ENCODE data around the gene SRSF4. TPM values are rescaled to one million over a fixed set of nuclear protein-coding genes. Genes with fewer than 3 reads are reported as not detected.
A peak's percentile ranks its signal among the peaks of the same experiment; 100 is the strongest.
"Not testable (repeated sequence)": the region's sequence is repeated elsewhere in the genome, so short reads cannot be mapped to it uniquely, and the experiment has no call there.

SRSF4 gene
- total and polyA plus RNA-seq, 7 experiments from 2014 or later, result 76.1 to 123 (median 79.9) TPM

DNA sequence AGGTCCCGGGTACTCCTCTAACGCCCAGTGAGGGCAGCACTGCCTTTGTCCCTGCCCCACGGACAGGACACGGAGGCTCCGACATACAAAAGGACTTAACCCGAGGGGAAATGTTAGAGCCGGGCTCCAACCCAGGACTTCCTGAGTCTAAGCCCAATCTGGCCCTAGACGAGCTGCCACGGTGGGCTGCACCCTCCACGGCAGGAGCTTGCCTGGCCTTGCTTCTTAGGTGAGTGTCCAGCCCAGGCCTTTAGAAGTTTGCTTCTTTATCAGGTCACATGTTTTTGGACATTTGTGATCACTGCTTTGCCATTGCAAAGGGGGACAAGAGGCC, 47.0 kb downstream of the SRSF4 start:
- peaks cover 0 to 4% (median 0%) of the 10 kb centered on the region in 7 donors for H3K4me1 Mint-ChIP-seq
- no peaks in the 10 kb centered on the region for H3K4me1 ChIP-seq (ENCODE audit: control insufficient read depth in 2 of 2, insufficient read depth in 2 of 2, low read length in 2 of 2)
- H3K36me3 Mint-ChIP-seq, result no peaks in the 10 kb centered on the region
- intact Hi-C loops (cut with micrococcal nuclease), result no loop called here
- no peak for DNase-seq
- H3K36me3 ChIP-seq (ENCODE audit: control insufficient read depth in 2 of 3, insufficient read depth in 3 of 3, low read length in 3 of 3), result no peaks in the 10 kb centered on the region
- peaks cover 0 to 16% (median 4%) of the 10 kb centered on the region in 5 donors for H3K27me3 Mint-ChIP-seq
- H3K9me3 ChIP-seq (ENCODE audit: control insufficient read depth in 2 of 3, low read length in 3 of 3), result no peaks in the 10 kb centered on the region
- no peaks in the 10 kb centered on the region for H3K9me3 Mint-ChIP-seq
- ATAC-seq, result no peak
- H3K4me3 ChIP-seq (ENCODE audit: low read length), result no peak overlapping the region
- H3K27ac Mint-ChIP-seq, result peak overlapping the region in 1 of 9 donors; percentile 2
- CTCF ChIA-PET, result no interaction called here
- H3K27ac ChIP-seq (ENCODE audit: low read depth, low read length), result no peak overlapping the region
- H3K27me3 ChIP-seq (ENCODE audit: control insufficient read depth in 2 of 2, insufficient read depth in 2 of 2, low read length in 2 of 2), result no peaks in the 10 kb centered on the region
- POLR2A ChIA-PET, result no interaction called here
- H3K4me3 Mint-ChIP-seq, result peak overlapping the region in 1 of 10 donors; percentile 44

DNA sequence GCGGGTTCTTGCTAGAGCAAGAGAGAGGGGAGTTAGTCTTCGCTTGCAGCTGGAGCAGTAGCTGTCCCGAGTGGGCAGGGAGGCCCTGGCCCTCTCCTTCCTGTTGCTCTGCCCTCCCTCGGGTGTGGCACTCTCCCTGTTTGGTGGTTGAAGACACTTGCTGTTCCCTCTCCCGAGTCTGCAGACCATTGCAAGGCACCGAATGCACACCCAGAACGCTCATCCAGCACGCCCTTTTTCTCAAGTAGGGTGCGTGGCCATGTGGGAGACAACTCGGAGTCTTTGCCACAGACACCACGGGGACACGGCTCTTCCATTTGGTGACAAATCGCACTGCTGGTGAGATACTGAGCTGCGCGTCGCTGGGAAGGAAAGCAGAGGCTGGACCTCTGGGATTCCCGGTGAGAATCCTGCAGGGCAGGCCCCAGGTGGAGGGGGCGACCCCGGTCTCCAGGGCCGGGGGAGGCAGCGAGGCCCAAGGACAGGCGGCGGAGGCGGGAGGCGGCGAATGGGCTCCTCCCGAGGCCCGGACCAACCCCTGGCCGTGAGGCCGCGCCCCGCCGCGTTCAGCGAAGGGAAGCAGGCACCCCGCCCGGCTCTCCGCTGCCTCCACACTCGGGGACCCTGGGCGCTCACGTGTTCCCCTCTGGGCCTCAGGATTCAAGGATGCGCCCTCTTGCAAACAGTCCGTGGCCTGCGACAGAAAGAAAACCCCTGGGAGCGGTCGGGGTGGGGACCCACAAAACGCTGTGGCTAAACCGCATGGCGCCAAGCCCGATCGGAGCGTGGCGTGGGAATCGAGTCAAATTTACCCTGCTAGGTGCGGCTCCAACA, 47.6 kb downstream of the SRSF4 start:
- peak overlapping the region in 4 of 10 donors; percentile 15 to 57 (median 37) for H3K4me3 Mint-ChIP-seq
- H3K27ac Mint-ChIP-seq, result no peak overlapping the region
- ChIA-PET POLR2A (interaction anchor here (0.6 kb wide), 1 partner anchor 70 kb away, joined by 3 read pairs; no protein-coding TSS in a partner anchor), CTCF (no interaction called here)
- ATAC-seq, result no peak
- H3K9me3 Mint-ChIP-seq, result no peaks in the 10 kb centered on the region
- H3K27ac ChIP-seq (ENCODE audit: low read depth, low read length), result no peak overlapping the region
- intact Hi-C loops (cut with micrococcal nuclease), result no loop called here
- H3K27me3 ChIP-seq (ENCODE audit: control insufficient read depth in 2 of 2, insufficient read depth in 2 of 2, low read length in 2 of 2), result no peaks in the 10 kb centered on the region
- no peaks in the 10 kb centered on the region for H3K4me1 ChIP-seq (ENCODE audit: control insufficient read depth in 2 of 2, insufficient read depth in 2 of 2, low read length in 2 of 2)
- no peaks in the 10 kb centered on the region for H3K36me3 Mint-ChIP-seq
- H3K36me3 ChIP-seq (ENCODE audit: control insufficient read depth in 2 of 3, insufficient read depth in 3 of 3, low read length in 3 of 3), result no peaks in the 10 kb centered on the region
- DNase-seq, result no peak
- H3K9me3 ChIP-seq (ENCODE audit: control insufficient read depth in 2 of 3, low read length in 3 of 3), result no peaks in the 10 kb centered on the region
- peaks cover 0 to 4% (median 0%) of the 10 kb centered on the region in 7 donors for H3K4me1 Mint-ChIP-seq
- H3K4me3 ChIP-seq (ENCODE audit: low read length), result no peak overlapping the region
- H3K27me3 Mint-ChIP-seq, result peaks cover 0 to 16% (median 4%) of the 10 kb centered on the region in 5 donors

- H3K9me3 Mint-ChIP-seq; DNase-seq; POLR2A ChIA-PET; H3K4me1 Mint-ChIP-seq; H3K4me3 Mint-ChIP-seq; intact Hi-C loops (cut with micrococcal nuclease); H3K27ac Mint-ChIP-seq; H3K36me3 ChIP-seq (ENCODE audit: control insufficient read depth in 2 of 3, insufficient read depth in 3 of 3, low read length in 3 of 3); H3K27ac ChIP-seq (ENCODE audit: low read depth, low read length); H3K9me3 ChIP-seq (ENCODE audit: control insufficient read depth in 2 of 3, low read length in 3 of 3); H3K4me1 ChIP-seq (ENCODE audit: control insufficient read depth in 2 of 2, insufficient read depth in 2 of 2, low read length in 2 of 2); H3K27me3 ChIP-seq (ENCODE audit: control insufficient read depth in 2 of 2, insufficient read depth in 2 of 2, low read length in 2 of 2); ATAC-seq; H3K4me3 ChIP-seq (ENCODE audit: low read length); H3K36me3 Mint-ChIP-seq; CTCF ChIA-PET: not testable (repeated sequence)
- peaks cover under 1 to 26% (median 7%) of the 10 kb centered on the region in 5 donors for H3K27me3 Mint-ChIP-seq
These were observed 50.6 kb downstream of the SRSF4 start for GRCh38 chr1:29131056-29131455.

- Mint-ChIP-seq H3K9me3 (peaks cover 0 to 2% (median 0%) of the 10 kb centered on the region in 11 donors), H3K4me1 (peaks cover 3 to 12% (median 8%) of the 10 kb centered on the region in 7 donors), H3K36me3 (no peaks in the 10 kb centered on the region), H3K27ac (no peak overlapping the region), H3K27me3 (peaks cover 9 to 30% (median 17%) of the 10 kb centered on the region in 5 donors), H3K4me3 (no peak overlapping the region)
- no peak overlapping the region for H3K4me3 ChIP-seq (ENCODE audit: low read length)
- no peaks in the 10 kb centered on the region for H3K4me1 ChIP-seq (ENCODE audit: control insufficient read depth in 2 of 2, insufficient read depth in 2 of 2, low read length in 2 of 2)
- ATAC-seq (no peak), DNase-seq (no peak)
- H3K27me3 ChIP-seq (ENCODE audit: control insufficient read depth in 2 of 2, insufficient read depth in 2 of 2, low read length in 2 of 2), result no peaks in the 10 kb centered on the region
- intact Hi-C loops (cut with micrococcal nuclease), result no loop called here
- POLR2A ChIA-PET, result interaction anchor here (0.9 kb wide), 1 partner anchor 230 kb away, joined by 3 read pairs; no protein-coding TSS in a partner anchor
- no peaks in the 10 kb centered on the region for H3K9me3 ChIP-seq (ENCODE audit: control insufficient read depth in 2 of 3, low read length in 3 of 3)
- CTCF ChIA-PET, result interaction anchor here (1.1 kb wide), 1 partner anchor 395 kb away, joined by 4 read pairs; no protein-coding TSS in a partner anchor
- no peaks in the 10 kb centered on the region for H3K36me3 ChIP-seq (ENCODE audit: control insufficient read depth in 2 of 3, insufficient read depth in 3 of 3, low read length in 3 of 3)
- no peak overlapping the region for H3K27ac ChIP-seq (ENCODE audit: low read depth, low read length)
These were observed 51.8 kb downstream of the SRSF4 start for GRCh38 chr1:29129916-29130315.

GRCh38 chr1:29128739-29129138, 53.0 kb downstream of the SRSF4 start:
- Mint-ChIP-seq H3K4me3 (no peak overlapping the region), H3K27ac (no peak overlapping the region), H3K9me3 (peaks cover 0 to 2% (median 0%) of the 10 kb centered on the region in 11 donors), H3K36me3 (no peaks in the 10 kb centered on the region), H3K4me1 (peaks cover 3 to 9% (median 7%) of the 10 kb centered on the region in 7 donors), H3K27me3 (peaks cover 9 to 29% (median 17%) of the 10 kb centered on the region in 5 donors)
- intact Hi-C loops (cut with micrococcal nuclease), result no loop called here
- POLR2A ChIA-PET, result no interaction called here
- Histone ChIP-seq H3K9me3 (ENCODE audit: control insufficient read depth in 2 of 3, low read length in 3 of 3) (no peaks in the 10 kb centered on the region), H3K4me3 (ENCODE audit: low read length) (no peak overlapping the region), H3K4me1 (ENCODE audit: control insufficient read depth in 2 of 2, insufficient read depth in 2 of 2, low read length in 2 of 2) (no peaks in the 10 kb centered on the region), H3K27ac (ENCODE audit: low read depth, low read length) (no peak overlapping the region), H3K27me3 (ENCODE audit: control insufficient read depth in 2 of 2, insufficient read depth in 2 of 2, low read length in 2 of 2) (no peaks in the 10 kb centered on the region), H3K36me3 (ENCODE audit: control insufficient read depth in 2 of 3, insufficient read depth in 3 of 3, low read length in 3 of 3) (no peaks in the 10 kb centered on the region)
- CTCF ChIA-PET, result interaction anchor here (1.1 kb wide), 1 partner anchor 393 kb away, joined by 4 read pairs; no protein-coding TSS in a partner anchor
- DNase-seq (no peak), ATAC-seq (no peak)

- ChIA-PET CTCF (no interaction called here), POLR2A (no interaction called here)
- Mint-ChIP-seq H3K4me3 (peak overlapping the region; percentile 28 to 94 (median 74)), H3K27ac (peak overlapping the region in 2 of 9 donors; percentile 7 to 37), H3K27me3 (peaks cover 9 to 35% (median 12%) of the 10 kb centered on the region in 5 donors), H3K4me1 (peaks cover 3 to 14% (median 8%) of the 10 kb centered on the region in 7 donors), H3K36me3 (no peaks in the 10 kb centered on the region), H3K9me3 (peaks cover 0 to 2% (median 0%) of the 10 kb centered on the region in 11 donors)
- intact Hi-C loops (cut with micrococcal nuclease), result no loop called here
- no peaks in the 10 kb centered on the region for H3K9me3 ChIP-seq (ENCODE audit: control insufficient read depth in 2 of 3, low read length in 3 of 3)
- H3K36me3 ChIP-seq (ENCODE audit: control insufficient read depth in 2 of 3, insufficient read depth in 3 of 3, low read length in 3 of 3), result no peaks in the 10 kb centered on the region
- DNase-seq (no peak), ATAC-seq (no peak)
- H3K27me3 ChIP-seq (ENCODE audit: control insufficient read depth in 2 of 2, insufficient read depth in 2 of 2, low read length in 2 of 2), result peaks cover 0 to 12% of the 10 kb centered on the region in 2 donors
- no peak overlapping the region for H3K4me3 ChIP-seq (ENCODE audit: low read length)
- no peak overlapping the region for H3K27ac ChIP-seq (ENCODE audit: low read depth, low read length)
- peaks cover 6 to 11% of the 10 kb centered on the region in 2 donors for H3K4me1 ChIP-seq (ENCODE audit: control insufficient read depth in 2 of 2, insufficient read depth in 2 of 2, low read length in 2 of 2)
These were observed 55.5 kb downstream of the SRSF4 start for GRCh38 chr1:29126198-29126597.
